HG03045 (cell line): ENCODE results near the gene APEH.

Experiments
- ATAC-seq: cut with Tn5 transposase; IDR thresholded peaks from one replicate; pipeline ENCODE4 v1.9.1; 2021; ENCODE audit warnings: mild to moderate bottlenecking, moderate library complexity; ENCODE audit not compliant: unreplicated experiment

The APEH gene

GRCh38 chr3:49650177-49650576 is 24.0 kb upstream of the APEH start:
- ATAC-seq: no peak

DNA sequence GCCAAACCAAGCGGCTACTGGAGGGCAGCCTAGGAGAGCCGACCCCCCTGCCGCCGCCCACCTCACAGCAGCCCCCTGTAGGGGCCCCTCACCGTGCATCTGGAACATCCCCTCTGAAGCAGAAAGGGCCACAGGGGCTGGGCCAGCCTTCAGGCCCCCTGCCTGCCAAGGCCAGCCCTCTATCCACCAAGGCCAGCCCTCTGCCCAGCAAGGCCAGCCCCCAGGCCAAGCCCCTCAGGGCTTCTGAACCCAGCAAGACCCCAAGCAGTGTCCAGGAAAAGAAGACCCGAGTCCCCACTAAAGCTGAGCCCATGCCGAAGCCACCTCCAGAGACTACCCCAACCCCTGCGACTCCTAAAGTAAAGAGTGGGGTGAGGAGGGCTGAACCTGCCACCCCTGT is 23.5 kb upstream of the APEH start:
- no peak for ATAC-seq

- no peak for ATAC-seq
Measured at GRCh38 chr3:49652218-49652902, 21.8 kb upstream of the APEH start.

- ATAC-seq: no peak
Measured at GRCh38 chr3:49652903-49653415, 21.2 kb upstream of the APEH start.

- no peak for ATAC-seq
Measured at GRCh38 chr3:49653621-49654020, 20.5 kb upstream of the APEH start.

DNA sequence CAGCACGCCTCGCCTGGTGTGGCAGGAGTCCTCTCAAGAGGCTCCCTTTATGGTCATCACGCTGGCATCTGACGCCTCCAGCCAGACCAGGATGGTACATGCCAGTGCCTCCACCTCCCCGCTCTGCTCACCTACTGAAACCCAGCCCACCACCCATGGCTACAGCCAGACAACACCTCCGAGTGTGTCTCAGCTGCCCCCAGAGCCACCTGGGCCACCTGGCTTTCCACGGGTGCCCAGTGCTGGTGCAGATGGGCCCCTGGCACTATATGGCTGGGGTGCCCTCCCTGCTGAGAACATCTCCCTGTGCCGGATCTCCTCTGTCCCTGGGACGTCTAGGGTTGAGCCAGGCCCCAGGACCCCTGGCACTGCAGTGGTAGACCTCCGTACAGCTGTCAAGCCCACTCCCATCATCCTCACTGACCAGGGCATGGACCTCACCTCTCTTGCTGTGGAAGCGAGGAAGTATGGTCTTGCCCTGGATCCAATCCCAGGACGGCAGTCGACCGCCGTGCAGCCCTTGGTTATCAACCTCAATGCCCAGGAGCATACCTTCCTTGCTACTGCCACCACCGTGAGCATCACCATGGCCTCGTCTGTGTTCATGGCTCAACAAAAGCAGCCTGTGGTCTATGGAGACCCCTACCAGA is 19.9 kb upstream of the APEH start:
- ATAC-seq: no peak

GRCh38 chr3:49654955-49655556 is 19.1 kb upstream of the APEH start:
- ATAC-seq: no peak

GRCh38 chr3:49655731-49656285 is 18.3 kb upstream of the APEH start:
- no peak for ATAC-seq

DNA sequence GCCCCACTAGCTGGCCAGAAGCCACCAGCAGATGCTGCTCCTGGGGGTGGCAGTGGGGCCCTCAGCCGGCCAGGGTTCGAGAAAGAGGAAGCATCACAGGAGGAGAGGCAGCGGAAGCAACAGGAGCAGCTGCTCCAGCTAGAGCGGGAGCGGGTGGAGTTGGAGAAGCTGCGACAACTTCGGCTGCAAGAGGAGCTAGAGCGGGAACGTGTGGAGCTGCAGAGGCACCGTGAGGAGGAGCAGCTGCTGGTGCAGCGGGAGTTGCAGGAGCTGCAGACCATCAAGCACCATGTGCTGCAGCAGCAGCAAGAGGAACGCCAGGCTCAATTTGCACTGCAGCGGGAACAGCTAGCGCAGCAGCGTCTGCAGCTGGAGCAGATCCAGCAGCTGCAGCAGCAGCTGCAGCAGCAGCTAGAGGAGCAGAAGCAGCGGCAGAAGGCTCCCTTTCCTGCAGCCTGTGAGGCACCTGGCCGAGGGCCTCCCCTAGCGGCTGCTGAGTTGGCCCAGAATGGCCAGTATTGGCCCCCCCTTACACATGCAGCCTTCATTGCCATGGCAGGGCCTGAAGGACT is 17.5 kb upstream of the APEH start:
- no peak for ATAC-seq

DNA sequence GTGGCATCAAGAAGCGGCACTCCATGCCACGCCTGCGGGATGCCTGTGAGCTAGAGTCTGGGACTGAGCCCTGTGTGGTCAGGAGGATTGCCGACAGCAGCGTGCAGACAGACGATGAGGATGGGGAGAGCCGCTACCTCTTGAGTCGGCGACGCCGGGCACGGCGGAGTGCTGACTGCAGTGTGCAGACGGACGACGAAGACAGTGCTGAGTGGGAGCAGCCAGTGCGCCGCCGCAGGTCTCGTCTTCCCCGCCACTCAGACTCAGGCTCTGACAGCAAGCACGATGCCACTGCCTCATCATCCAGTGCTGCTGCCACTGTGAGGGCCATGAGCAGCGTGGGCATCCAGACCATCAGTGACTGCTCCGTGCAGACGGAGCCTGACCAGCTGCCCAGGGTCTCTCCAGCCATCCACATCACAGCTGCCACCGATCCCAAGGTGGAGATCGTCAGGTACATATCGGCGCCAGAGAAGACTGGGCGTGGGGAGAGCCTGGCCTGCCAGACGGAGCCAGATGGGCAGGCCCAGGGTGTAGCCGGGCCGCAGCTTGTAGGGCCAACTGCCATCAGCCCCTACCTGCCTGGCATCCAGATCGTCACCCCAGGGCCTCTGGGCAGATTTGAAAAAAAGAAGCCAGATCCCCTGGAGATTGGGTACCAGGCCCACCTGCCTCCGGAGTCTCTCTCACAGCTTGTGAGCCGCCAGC is 16.8 kb upstream of the APEH start:
- no peak for ATAC-seq

GRCh38 chr3:49658711-49659110 is 15.4 kb upstream of the APEH start:
- ATAC-seq: no peak

DNA sequence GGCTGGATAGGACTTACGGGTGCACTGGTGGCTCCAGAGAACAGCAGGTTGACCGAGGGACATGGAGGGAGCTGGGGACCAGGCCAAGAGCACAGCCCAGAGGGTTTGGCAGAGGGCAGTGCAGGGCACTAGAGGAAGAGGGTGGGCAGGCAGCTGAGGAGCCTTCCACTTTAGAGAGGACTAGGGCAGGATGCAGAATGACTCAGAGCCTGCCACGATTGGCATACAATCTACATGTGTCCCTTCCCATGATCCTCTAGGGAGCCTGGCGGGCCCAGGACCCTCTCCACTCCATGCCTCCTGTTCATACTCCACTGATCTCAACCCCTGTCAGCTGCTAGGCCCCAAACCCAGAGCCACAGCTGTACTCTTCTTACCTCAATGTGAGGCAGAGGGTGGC is 14.4 kb upstream of the APEH start:
- ATAC-seq: no peak

- ATAC-seq: no peak
Measured at GRCh38 chr3:49661281-49661680, 12.9 kb upstream of the APEH start.

GRCh38 chr3:49662021-49662420 is 12.1 kb upstream of the APEH start:
- ATAC-seq: no peak

GRCh38 chr3:49662720-49663413 is 11.3 kb upstream of the APEH start:
- ATAC-seq: no peak

DNA sequence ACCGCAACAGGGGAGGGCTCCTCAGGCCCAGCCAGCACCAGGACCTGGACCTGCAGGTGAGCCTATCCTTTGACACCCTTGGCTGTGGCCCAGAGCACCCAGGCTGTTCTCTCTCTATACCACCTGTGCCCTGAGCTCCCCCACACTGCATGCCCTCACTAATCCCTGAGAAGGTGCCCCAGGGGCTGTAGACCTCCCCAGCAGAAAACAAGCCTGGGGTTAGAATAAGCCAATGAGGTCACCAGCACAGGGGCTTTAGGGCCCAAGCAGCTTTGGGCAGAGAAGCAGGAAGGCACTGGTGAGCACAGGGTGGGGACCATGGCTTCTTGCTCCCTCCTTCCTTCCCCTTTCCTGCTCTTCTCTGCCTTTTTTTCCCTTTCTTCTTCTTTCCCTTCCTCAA is 10.3 kb upstream of the APEH start:
- no peak for ATAC-seq

DNA sequence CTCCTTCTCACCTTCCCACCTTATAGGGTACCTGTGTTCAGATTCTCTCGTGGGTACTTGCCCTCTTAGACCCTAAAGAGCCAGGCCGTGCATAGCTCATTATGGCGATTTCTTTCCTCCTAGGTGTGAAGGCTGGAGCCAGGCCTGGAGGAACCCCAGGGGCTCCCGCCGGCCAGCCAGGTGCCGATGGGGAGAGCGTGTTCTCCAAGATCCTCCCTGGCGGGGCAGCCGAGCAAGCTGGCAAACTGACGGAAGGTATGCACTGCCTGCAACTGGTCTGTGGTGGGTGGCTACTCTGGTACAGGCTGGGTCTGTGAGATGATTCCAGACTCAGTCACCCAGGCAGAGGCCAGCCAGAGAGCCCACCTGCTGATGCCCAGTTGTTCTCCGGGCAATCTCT is 9.9 kb upstream of the APEH start:
- no peak for ATAC-seq

- ATAC-seq: no peak
Measured at GRCh38 chr3:49665822-49666519, 8.2 kb upstream of the APEH start.

GRCh38 chr3:49666592-49666991 is 7.6 kb upstream of the APEH start:
- no peak for ATAC-seq
